GM19238 (cell line): ENCODE measurements around the gene ABI3BP.

Source experiments
- DNase-seq: peaks from one replicate; pipeline ENCODE4 v3.0.0; 2011; ENCODE audit warnings: low spot score; ENCODE audit not compliant: insufficient read length

Gene ABI3BP

GRCh38 chr3:100988080-100988479 is 5.1 kb downstream of the ABI3BP start:
- no peak for DNase-seq

DNA sequence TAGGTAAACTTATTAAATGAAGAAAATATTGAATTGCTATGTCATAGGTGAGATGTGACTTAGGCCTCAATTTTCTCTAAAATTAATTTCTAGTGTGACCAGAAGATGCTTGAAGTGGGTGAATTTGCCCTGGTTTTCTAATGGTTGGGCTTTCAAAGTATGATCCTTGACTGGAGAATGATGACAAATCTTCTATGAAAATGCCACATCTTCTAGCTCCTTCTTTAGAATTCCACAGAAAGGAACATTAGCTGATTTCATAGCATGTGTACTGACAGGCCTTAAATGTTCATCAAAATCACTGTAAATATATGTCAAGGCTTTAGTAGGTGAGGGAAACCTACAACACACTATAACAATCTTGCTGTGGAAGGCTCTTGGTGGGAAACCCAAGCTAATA is 8.9 kb downstream of the ABI3BP start:
- no peak for DNase-seq

DNA sequence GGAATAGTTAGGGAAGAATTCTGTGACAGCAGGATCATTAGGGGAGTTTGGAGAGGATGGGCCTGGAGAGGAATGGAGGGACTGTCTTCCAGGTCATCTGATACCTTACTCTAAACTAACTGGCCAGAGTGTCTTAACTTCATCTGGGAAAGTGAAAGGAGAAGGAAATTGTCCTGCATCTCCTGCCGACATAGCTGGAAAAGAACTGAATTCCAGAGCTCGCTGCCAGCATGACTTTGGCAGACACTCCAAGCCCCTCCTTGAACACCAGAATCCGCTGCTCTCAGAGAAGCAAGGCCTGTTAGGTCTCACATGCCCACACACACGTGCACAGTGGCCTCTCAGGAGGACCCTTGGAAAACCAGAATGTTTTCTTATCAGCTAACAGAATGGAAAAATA is 10.5 kb downstream of the ABI3BP start:
- no peak for DNase-seq

- DNase-seq: no peak
Observed at GRCh38 chr3:100981164-100981911, 11.9 kb downstream of the ABI3BP start.

DNA sequence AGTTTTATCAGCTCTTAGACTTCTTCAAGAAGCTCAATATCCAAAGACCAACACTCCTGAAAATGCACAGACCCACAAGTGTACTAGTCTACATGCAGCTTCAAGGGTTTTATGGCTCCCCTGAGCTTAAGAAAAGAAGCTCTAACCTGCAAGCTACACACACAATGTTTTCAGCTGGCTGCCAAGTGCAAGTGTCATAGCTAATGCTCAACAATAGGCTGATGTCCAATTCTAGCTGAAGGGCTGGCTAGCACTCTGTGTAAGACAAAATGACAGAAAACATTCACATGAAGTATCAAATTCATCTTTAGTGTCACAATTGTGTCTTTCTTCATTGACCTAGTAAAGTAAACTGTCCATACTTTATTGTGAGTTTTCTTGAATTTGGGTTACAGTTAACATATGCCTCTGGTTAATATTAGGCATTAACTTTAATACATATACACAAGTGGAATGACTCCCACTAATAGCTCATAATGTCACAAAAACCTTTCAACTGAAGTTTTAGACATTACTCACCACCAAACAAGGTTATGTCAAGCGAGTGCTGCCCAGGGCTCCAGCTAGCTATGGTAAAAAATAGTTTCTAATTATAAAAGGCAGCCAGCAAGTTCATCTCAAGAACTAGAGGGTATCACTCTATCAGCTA is 15.1 kb downstream of the ABI3BP start:
- DNase-seq: no peak

DNA sequence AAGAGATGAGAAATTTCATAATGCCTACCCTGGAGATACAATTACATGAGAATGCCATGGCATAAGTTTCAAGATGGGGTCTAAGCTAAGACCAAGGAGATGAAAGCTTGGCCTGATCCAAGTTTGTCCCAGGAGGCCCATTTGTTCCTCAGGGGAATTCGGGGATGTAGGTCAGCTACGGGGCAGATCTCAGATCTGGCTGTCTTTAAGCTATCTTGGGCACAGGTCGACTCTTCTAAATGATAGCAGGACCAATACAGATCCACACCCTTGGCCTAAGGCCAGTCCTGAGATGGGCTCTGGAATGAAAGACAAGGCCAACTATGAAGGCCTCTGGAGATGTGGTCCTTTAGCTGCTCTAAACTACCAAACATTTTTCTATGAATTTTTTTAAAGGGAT is 16.6 kb downstream of the ABI3BP start:
- no peak for DNase-seq

DNA sequence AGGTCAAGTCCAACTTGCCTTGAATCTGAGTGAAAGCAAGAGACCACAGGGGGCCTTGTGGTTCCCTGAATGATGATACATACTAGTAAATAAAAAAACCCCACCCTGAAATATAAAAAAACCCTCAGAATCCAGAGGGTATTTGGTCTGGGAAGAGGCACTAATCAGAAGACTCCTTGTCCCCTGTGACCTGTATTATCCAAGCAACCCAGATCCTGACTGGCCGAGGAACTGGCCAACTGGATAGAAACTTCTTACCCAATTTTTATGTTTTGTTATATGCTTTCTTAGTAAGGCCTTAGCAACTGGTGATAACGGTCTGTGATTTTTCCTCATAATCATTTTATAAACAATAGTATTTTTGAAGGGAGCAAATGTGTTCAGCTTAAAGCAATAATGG is 17.5 kb downstream of the ABI3BP start:
- no peak for DNase-seq

GRCh38 chr3:100973594-100973993 is 19.6 kb downstream of the ABI3BP start:
- DNase-seq: no peak

GRCh38 chr3:100972867-100973266 is 20.4 kb downstream of the ABI3BP start:
- no peak for DNase-seq

DNA sequence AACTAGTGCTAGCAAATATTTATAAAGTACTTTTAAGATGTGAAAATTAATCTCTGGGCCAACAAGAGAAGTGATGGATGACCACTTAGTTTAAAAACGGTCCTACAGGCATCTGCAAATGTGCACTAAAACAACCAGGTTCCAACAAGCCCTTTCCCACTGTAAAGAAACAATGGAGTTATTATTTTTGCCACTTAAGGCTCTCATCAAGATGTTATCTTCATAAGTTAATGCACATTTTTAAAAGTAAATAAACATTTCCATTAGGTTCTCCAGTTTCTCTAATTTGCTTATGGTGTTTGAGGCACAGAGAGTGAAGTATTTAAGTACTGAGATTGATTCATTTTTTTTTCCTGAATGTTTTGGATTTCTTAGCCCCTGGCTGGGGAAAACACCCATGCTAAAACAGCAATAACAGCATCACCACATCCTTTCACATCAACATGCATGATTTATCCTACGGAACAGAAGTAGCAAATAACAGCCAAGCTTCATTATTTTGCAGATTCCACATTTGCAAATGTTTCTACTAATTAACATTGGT is 20.8 kb downstream of the ABI3BP start:
- DNase-seq: no peak

GRCh38 chr3:100971798-100972197 is 21.4 kb downstream of the ABI3BP start:
- DNase-seq: no peak

GRCh38 chr3:100970477-100970990 is 22.7 kb downstream of the ABI3BP start:
- no peak for DNase-seq

- no peak for DNase-seq
Observed at GRCh38 chr3:100968932-100969906, 24.0 kb downstream of the ABI3BP start.

- no peak for DNase-seq
Observed at GRCh38 chr3:100966807-100967206, 26.4 kb downstream of the ABI3BP start.

DNA sequence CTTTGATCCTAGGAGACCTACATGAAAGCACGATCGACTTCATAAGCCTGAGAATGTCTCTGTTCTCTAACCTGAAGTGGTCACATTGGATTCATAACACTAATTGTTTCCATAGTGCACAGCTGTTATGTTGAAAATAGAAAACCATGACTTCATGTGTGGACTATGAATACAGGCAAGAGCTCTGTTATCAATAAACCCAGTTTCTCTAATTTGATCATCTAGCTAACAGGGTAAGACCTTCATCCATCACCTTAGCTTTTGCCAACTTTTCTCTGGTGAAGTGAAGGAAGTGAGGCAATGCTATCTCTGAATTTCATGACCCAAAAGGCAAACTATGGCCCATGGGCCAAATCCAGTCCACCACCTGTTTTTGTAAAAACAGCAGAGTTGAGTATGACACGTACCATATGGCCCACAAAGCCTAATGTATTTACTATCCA is 27.2 kb downstream of the ABI3BP start:
- DNase-seq: no peak

- no peak for DNase-seq
Observed at GRCh38 chr3:100963041-100963440, 30.2 kb downstream of the ABI3BP start.

DNA sequence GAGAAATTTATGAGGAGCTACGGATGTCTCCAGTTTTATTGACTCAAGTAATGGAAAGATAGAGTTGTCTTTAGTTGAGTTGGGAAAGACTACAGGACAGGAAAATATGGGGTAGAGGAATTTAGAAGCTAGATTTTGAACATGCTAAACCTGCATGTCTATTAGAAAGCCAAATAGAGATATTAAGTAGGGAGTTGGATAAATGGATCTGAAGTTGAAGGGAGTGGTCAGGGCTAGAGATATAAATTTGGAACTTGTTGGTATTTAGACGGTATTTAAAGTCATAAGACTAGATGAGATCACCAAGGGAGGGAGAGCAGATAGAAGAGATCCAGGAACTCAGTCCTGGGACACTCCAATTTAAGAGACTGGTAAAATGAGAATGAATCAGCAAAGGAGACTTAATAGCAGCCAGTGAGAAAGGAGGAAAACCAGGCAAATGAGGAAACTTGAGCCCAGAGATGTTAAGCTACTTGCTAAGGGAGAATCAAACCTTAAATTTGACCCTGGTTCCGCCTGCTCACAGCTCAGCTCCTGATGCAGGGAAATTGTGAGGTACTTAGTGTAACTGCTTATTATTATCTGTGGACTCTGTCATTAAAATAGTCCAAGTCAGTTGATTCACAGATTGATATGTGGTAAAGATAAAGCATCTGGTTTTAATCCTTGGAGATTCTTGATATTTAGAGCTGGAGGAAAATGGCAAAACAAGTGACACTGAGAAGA is 35.8 kb downstream of the ABI3BP start:
- DNase-seq: no peak

DNA sequence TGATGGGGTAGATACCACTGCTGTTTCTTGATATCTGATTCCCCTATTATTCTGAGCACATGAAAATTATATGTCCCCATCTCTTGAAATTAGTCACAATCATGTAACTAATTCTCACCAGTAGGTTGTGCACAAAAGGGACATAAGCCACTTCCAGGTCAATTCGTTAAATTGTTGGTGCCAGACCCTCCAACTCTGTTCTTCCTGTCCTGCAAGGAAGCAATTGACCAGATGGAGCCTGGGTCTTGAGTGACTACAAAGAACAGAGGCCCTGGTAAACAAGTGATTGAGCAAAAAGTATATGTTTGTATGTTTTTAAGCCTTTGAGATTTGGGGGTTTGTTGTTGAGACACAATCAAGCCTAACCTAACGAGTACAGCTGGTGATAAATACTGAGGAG is 36.9 kb downstream of the ABI3BP start:
- no peak for DNase-seq

DNA sequence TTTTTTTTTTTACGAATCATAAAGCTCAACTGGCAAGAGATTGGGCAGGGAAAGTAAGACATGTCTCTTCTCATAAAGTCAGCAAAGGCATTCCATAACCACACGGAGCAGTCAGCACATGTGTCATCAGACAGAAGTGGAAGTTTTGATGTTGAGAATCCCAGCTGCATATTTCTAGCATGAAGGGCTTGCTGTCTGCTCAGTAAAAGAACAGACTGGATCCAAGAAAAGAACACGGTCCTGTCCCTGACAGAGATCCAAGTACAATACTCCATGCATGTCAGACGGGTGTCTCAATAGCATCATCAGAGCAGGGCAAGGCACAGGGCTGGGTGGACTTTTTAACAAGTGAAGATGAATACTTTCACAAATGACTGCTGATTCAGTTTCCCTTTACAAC is 38.2 kb downstream of the ABI3BP start:
- DNase-seq: no peak

GRCh38 chr3:100954199-100954935 is 38.9 kb downstream of the ABI3BP start:
- no peak for DNase-seq
